ENCODE results near the gene REXO4. TPM values are rescaled to one million over a fixed set of nuclear protein-coding genes. Genes with fewer than 3 reads are reported as not detected.

Gene REXO4
- total and polyA plus RNA-seq, 7 experiments from 2014 or later, result 14.0 to 44.1 (median 28.6) TPM

DNA sequence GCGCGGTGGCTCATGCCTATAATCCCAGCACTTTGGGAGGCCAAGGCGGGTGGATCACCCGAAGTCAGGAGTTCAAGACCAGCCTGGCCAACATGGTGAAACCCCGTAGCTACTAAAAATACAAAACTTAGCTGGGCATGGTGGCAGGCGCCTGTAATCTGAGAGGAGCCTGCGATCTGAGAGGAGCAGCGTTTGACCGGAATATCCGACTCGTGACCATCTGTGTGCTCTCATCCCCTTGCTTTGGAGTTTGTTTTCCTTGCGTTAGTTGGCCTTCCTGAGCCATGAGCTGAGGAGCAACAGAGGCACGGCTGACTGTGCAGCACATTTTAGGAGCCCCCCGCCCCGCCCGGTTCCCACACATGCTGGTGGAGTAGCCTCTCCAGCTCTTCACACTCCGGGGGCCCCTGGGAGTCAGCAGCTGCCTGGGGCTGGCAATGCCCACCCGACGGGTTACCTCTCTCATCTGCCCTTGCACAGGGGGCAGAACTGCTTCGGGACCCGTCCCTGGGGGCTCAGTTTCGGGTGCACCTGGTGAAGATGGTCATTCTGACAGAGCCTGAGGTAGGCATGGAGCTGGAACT, 7.3 kb upstream of the REXO4 start:
- H3K36me3 ChIP-seq (ENCODE audit: control insufficient read depth in 2 of 3, insufficient read depth in 3 of 3, low read length in 3 of 3), result no peaks in the 10 kb centered on the region
- no peak overlapping the region for H3K4me3 Mint-ChIP-seq
- peaks cover 8 to 31% (median 20%) of the 10 kb centered on the region in 5 donors for H3K27me3 Mint-ChIP-seq
- ATAC-seq (no peak), DNase-seq (no peak)
- H3K4me1 ChIP-seq (ENCODE audit: control insufficient read depth in 2 of 2, insufficient read depth in 2 of 2, low read length in 2 of 2), result no peaks in the 10 kb centered on the region
- no peaks in the 10 kb centered on the region for H3K36me3 Mint-ChIP-seq
- CTCF ChIA-PET, result interaction anchor here (0.6 kb wide), 1 partner anchor 212 kb away, joined by 4 read pairs; no protein-coding TSS in a partner anchor
- H3K27me3 ChIP-seq (ENCODE audit: control insufficient read depth in 2 of 2, insufficient read depth in 2 of 2, low read length in 2 of 2), result no peaks in the 10 kb centered on the region
- H3K4me3 ChIP-seq (ENCODE audit: low read length), result no peak overlapping the region
- no peaks in the 10 kb centered on the region for H3K9me3 Mint-ChIP-seq
- no peaks in the 10 kb centered on the region for H3K9me3 ChIP-seq (ENCODE audit: control insufficient read depth in 2 of 3, low read length in 3 of 3)
- intact Hi-C loops (cut with micrococcal nuclease), result no loop called here
- no peak overlapping the region for H3K27ac Mint-ChIP-seq
- POLR2A ChIA-PET, result no interaction called here
- H3K27ac ChIP-seq (ENCODE audit: low read depth, low read length), result no peak overlapping the region
- H3K4me1 Mint-ChIP-seq, result peaks cover 3 to 16% (median 10%) of the 10 kb centered on the region in 7 donors

DNA sequence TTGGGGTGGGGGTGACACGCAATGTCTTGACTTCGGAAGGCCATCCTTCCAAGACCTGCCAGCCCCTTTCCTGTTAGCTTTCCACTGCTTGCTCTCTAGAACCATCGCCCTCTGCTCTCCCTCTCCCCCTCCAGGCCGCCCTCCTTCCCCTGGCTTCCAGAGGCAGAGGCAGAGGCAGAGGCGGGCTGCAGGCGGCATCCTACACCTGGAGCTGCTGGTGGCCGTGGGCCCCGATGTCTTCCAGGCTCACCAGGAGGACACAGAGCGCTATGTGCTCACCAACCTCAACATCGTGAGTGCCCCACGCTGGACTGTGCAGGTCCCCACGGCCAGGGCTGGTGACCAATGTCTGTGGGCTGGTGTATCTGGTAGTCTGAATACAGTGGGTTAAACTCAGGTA, 6.4 kb upstream of the REXO4 start:
- Histone ChIP-seq H3K27me3 (ENCODE audit: control insufficient read depth in 2 of 2, insufficient read depth in 2 of 2, low read length in 2 of 2) (no peaks in the 10 kb centered on the region), H3K9me3 (ENCODE audit: control insufficient read depth in 2 of 3, low read length in 3 of 3) (no peaks in the 10 kb centered on the region), H3K36me3 (ENCODE audit: control insufficient read depth in 2 of 3, insufficient read depth in 3 of 3, low read length in 3 of 3) (no peaks in the 10 kb centered on the region), H3K27ac (ENCODE audit: low read depth, low read length) (no peak overlapping the region), H3K4me3 (ENCODE audit: low read length) (no peak overlapping the region), H3K4me1 (ENCODE audit: control insufficient read depth in 2 of 2, insufficient read depth in 2 of 2, low read length in 2 of 2) (no peaks in the 10 kb centered on the region)
- ChIA-PET POLR2A (no interaction called here), CTCF (no interaction called here)
- Mint-ChIP-seq H3K27ac (no peak overlapping the region), H3K4me3 (no peak overlapping the region), H3K36me3 (no peaks in the 10 kb centered on the region), H3K4me1 (peaks cover 7 to 18% (median 11%) of the 10 kb centered on the region in 7 donors), H3K9me3 (peaks cover 0 to 2% (median 0%) of the 10 kb centered on the region in 11 donors), H3K27me3 (peaks cover 8 to 30% (median 20%) of the 10 kb centered on the region in 5 donors)
- no peak for DNase-seq
- no peak for ATAC-seq
- intact Hi-C loops (cut with micrococcal nuclease), result no loop called here

DNA sequence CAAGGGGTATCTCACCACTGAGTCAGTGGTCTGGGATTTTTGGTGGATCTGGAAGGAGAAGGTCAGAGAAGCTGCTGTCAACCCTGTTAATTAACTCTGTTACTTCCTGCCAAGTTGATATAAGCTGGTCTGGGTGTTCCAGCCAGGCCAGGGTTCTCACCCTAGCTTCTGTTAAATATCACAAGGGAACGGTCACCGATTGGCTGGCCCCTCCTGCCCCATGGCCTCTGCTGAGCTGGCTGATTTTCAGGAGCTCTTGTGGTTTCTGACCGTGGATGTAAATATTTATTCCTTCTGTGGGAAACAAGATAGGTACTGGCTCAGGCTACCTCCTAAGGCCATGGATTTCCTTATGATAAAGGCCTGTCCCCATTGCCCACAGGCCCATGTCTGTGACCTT, 5.4 kb upstream of the REXO4 start:
- H3K27ac Mint-ChIP-seq, result peak overlapping the region in 1 of 9 donors; percentile 14

DNA sequence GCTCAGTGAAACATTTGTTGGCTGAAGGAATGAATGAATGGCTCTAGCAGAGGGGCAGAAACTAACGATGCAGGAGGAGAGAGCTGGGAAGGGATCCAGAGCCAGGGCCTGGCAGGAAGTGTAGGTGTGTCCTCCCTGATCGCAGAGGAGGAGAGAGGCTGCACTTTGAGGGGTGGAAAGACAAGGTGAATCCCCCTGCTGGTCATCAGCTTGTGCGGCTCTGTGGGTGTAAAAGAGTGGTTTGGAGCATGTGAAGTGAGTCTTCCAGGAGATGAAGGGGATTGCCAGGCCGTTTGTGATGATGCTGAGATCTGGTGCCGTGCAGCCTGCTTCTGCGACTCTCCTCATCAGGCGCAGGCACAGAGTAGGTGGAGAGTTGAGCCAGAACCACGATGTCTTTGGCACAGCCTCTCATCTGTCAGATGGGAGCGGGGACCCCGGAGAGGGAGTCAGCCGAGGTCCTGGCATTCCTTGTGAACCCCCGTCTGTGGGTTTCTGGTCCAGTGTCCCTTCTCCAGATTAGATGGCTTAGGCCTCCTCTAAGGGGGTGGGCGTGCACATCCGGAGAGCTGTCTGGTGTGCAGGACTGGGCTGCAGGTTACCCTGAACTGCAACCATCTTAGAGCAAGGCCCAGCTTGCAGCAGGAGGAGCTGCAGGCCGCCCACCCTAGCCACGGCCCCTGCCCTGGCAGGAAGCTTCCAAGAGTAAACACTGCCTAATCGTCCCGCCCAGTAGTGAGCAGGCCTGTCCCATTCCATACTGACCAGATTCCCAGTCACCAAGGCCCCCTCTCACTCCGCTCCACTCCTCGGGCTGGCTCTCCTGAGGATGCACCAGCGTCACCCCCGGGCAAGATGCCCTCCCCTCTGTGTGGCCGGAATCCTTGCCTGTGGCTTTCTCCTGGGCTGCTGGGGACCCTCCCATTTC, 4.1 kb upstream of the REXO4 start, which contains the start of gene ADAMTS13:
Gene ADAMTS13 (plus strand): TSS at position 753 of the 928 bp plus-strand sequence. CDS start 77 bp downstream, at position 830.
- Mint-ChIP-seq H3K36me3 (no peaks in the 10 kb centered on the region), H3K27ac (peak within 1 kb of the TSS in 6 of 9 donors; percentile 21 to 66 (median 40)), H3K27me3 (peaks cover under 1 to 16% (median 5%) of the 10 kb centered on the region in 5 donors), H3K9me3 (peaks cover 0 to 6% (median 0%) of the 10 kb centered on the region in 11 donors), H3K4me3 (peak within 1 kb of the TSS in 2 of 10 donors; percentile 25 to 46), H3K4me1 (peaks cover 14 to 33% (median 21%) of the 10 kb centered on the region in 7 donors)
- H3K4me1 ChIP-seq (ENCODE audit: control insufficient read depth in 2 of 2, insufficient read depth in 2 of 2, low read length in 2 of 2), result peaks cover under 1 to 3% of the 10 kb centered on the region in 2 donors
- POLR2A ChIA-PET, result no interaction called here
- H3K27ac ChIP-seq (ENCODE audit: low read depth, low read length), result no peak within 1 kb of the TSS
- no peaks in the 10 kb centered on the region for H3K9me3 ChIP-seq (ENCODE audit: control insufficient read depth in 2 of 3, low read length in 3 of 3)
- no peak within 1 kb of the TSS for H3K4me3 ChIP-seq (ENCODE audit: low read length)
- CTCF ChIA-PET, result interaction anchor here (0.6 kb wide), 1 partner anchor 33 kb away, joined by 3 read pairs; no protein-coding TSS in a partner anchor
- no peak for ATAC-seq
- intact Hi-C loops (cut with micrococcal nuclease), result no loop called here
- peak in 1 of 9 donors; percentile 47 for DNase-seq
- no peaks in the 10 kb centered on the region for H3K36me3 ChIP-seq (ENCODE audit: control insufficient read depth in 2 of 3, insufficient read depth in 3 of 3, low read length in 3 of 3)
- H3K27me3 ChIP-seq (ENCODE audit: control insufficient read depth in 2 of 2, insufficient read depth in 2 of 2, low read length in 2 of 2), result no peaks in the 10 kb centered on the region

More for the DNA sequence above, 5.4 kb upstream of the REXO4 start:
- H3K4me3 ChIP-seq (ENCODE audit: low read length), result no peak overlapping the region
- Mint-ChIP-seq H3K36me3 (no peaks in the 10 kb centered on the region), H3K4me3 (no peak overlapping the region), H3K4me1 (peaks cover 15 to 28% (median 19%) of the 10 kb centered on the region in 7 donors), H3K27me3 (peaks cover 8 to 29% (median 18%) of the 10 kb centered on the region in 5 donors), H3K9me3 (peaks cover 0 to 6% (median 0%) of the 10 kb centered on the region in 11 donors)
- ChIA-PET CTCF (no interaction called here), POLR2A (no interaction called here)
- DNase-seq (no peak), ATAC-seq (no peak)
- H3K27ac ChIP-seq (ENCODE audit: low read depth, low read length), result no peak overlapping the region
- no peaks in the 10 kb centered on the region for H3K4me1 ChIP-seq (ENCODE audit: control insufficient read depth in 2 of 2, insufficient read depth in 2 of 2, low read length in 2 of 2)
- intact Hi-C loops (cut with micrococcal nuclease), result no loop called here
- H3K36me3 ChIP-seq (ENCODE audit: control insufficient read depth in 2 of 3, insufficient read depth in 3 of 3, low read length in 3 of 3), result no peaks in the 10 kb centered on the region
- H3K9me3 ChIP-seq (ENCODE audit: control insufficient read depth in 2 of 3, low read length in 3 of 3), result no peaks in the 10 kb centered on the region
- H3K27me3 ChIP-seq (ENCODE audit: control insufficient read depth in 2 of 2, insufficient read depth in 2 of 2, low read length in 2 of 2), result no peaks in the 10 kb centered on the region

DNA sequence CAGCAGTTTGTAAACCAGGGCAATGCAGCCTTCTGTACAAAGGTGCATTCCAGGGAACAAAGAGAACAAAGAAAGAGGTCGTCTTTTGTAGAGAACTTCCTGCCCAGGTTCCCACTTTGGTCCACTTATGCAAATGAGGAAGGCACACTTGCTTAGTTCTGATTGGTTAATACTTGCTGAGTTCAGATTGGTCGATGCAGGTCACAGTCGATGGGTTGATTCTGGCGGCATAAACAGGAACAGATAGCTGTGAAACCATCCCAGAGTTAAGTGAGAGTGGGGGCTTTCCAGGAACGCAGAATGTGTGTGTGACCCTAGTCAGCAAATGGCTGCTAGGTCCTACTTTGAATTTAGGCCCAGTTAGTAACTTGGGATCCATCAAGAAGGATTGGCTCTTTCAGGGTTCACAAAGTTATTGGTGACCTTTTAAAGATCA, 2.6 kb upstream of the REXO4 start:
- H3K4me3 ChIP-seq (ENCODE audit: low read length), result no peak overlapping the region
- peaks cover 0 to under 1% (median 0%) of the 10 kb centered on the region in 5 donors for H3K36me3 Mint-ChIP-seq
- H3K27me3 ChIP-seq (ENCODE audit: control insufficient read depth in 2 of 2, insufficient read depth in 2 of 2, low read length in 2 of 2), result no peaks in the 10 kb centered on the region
- ATAC-seq, result no peak
- peaks cover 0 to 9% (median 0%) of the 10 kb centered on the region in 5 donors for H3K27me3 Mint-ChIP-seq
- peak overlapping the region in 2 of 10 donors; percentile 21 to 64 for H3K4me3 Mint-ChIP-seq
- no peak overlapping the region for H3K27ac ChIP-seq (ENCODE audit: low read depth, low read length)
- POLR2A ChIA-PET, result no interaction called here
- no peaks in the 10 kb centered on the region for H3K9me3 ChIP-seq (ENCODE audit: control insufficient read depth in 2 of 3, low read length in 3 of 3)
- H3K27ac Mint-ChIP-seq, result peak overlapping the region in 3 of 9 donors; percentile 13 to 54 (median 38)
- CTCF ChIA-PET, result no interaction called here
- H3K4me1 Mint-ChIP-seq, result peaks cover 21 to 44% (median 35%) of the 10 kb centered on the region in 7 donors
- H3K9me3 Mint-ChIP-seq, result peaks cover 0 to 6% (median 0%) of the 10 kb centered on the region in 11 donors
- H3K4me1 ChIP-seq (ENCODE audit: control insufficient read depth in 2 of 2, insufficient read depth in 2 of 2, low read length in 2 of 2), result peaks cover 10 to 12% of the 10 kb centered on the region in 2 donors
- peak in 2 of 9 donors; percentile 14 to 20 for DNase-seq
- intact Hi-C loops (cut with micrococcal nuclease), result no loop called here
- no peaks in the 10 kb centered on the region for H3K36me3 ChIP-seq (ENCODE audit: control insufficient read depth in 2 of 3, insufficient read depth in 3 of 3, low read length in 3 of 3)

DNA sequence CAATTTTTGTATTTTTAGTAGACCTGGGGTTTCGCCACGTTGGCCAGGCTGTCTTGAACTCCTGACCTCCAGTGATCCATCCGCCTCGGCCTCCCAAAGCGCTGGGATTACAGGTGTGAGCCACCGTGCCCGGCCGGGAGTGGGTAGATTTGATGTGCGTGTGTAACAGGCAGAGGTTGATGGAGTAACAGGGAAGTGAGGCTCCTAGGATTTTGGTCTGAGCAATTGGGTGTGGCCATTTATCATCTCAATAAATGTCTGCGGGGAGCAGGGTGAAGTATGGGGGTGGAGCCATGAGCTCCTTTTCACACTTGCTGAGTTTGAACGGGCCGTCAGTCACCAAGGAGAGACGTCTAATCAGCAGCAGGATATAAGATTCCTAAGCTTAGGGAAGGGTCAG, 1.2 kb upstream of the REXO4 start:
- H3K9me3 Mint-ChIP-seq, result peaks cover 0 to 6% (median 0%) of the 10 kb centered on the region in 11 donors
- no peak overlapping the region for H3K4me3 ChIP-seq (ENCODE audit: low read length)
- ChIA-PET POLR2A (no interaction called here), CTCF (interaction anchor here (0.9 kb wide), 1 partner anchor 89 kb away, joined by 3 read pairs; no protein-coding TSS in a partner anchor)
- peaks cover 10 to 14% of the 10 kb centered on the region in 2 donors for H3K4me1 ChIP-seq (ENCODE audit: control insufficient read depth in 2 of 2, insufficient read depth in 2 of 2, low read length in 2 of 2)
- ATAC-seq, result no peak
- H3K27me3 ChIP-seq (ENCODE audit: control insufficient read depth in 2 of 2, insufficient read depth in 2 of 2, low read length in 2 of 2), result no peaks in the 10 kb centered on the region
- intact Hi-C loops (cut with micrococcal nuclease), result loop anchor here (2.0 to 10.0 kb wide), 4 partner anchors 42 to 286 kb away; partner anchors contain the start of genes MED22 (in 1 of the 2), RPL7A (in 1 of the 2), SLC2A6 (in 1 of the 2) and STKLD1 (in 1 of the 2)
- H3K4me1 Mint-ChIP-seq, result peaks cover 28 to 55% (median 49%) of the 10 kb centered on the region in 7 donors
- peak overlapping the region; percentile 59 to 93 (median 90) for H3K4me3 Mint-ChIP-seq
- peaks cover 0 to 15% (median 0%) of the 10 kb centered on the region in 5 donors for H3K36me3 Mint-ChIP-seq
- peak overlapping the region; percentile 65 to 93 (median 88) for H3K27ac Mint-ChIP-seq
- H3K9me3 ChIP-seq (ENCODE audit: control insufficient read depth in 2 of 3, low read length in 3 of 3), result no peaks in the 10 kb centered on the region
- H3K27ac ChIP-seq (ENCODE audit: low read depth, low read length), result no peak overlapping the region
- DNase-seq, result no peak
- peaks cover 0 to 4% (median 0%) of the 10 kb centered on the region in 5 donors for H3K27me3 Mint-ChIP-seq
- peaks cover 0 to 12% (median 0%) of the 10 kb centered on the region in 3 experiments for H3K36me3 ChIP-seq (ENCODE audit: control insufficient read depth in 2 of 3, insufficient read depth in 3 of 3, low read length in 3 of 3)

Data from naive thymus-derived CD4-positive, alpha-beta T cell (primary cell).